IMR-90 (cell line): ENCODE data around the gene ALPK3. TPM values are rescaled to one million over a fixed set of nuclear protein-coding genes. Genes with fewer than 3 reads are reported as not detected.

ENCODE experiments used
- ATAC-seq: fragments of 200-7000 bp; cut with Tn5 transposase; 2 replicates; pipeline ENCODE4 v1.9.1; 2020; ENCODE audit warnings: low read depth, mild to moderate bottlenecking, moderate library complexity
- BruUV-seq: library from RNA; stranded (reverse); fragments of 400-500 nt; replicated peaks from 2 replicates; lab custom pipeline; 2021; lab: Mats Ljungman, UMichigan
- CTCF ChIA-PET: fragments of 300-600 bp; formaldehyde crosslinking; extraction: SDS; loops from one replicate; lab custom pipeline; 2021; ENCODE audit warnings: antibody characterized with exemption; lab: Yijun Ruan, JAX
- POLR2A ChIA-PET: fragments of 300-600 bp; sonication (Branson Sonifier 250); formaldehyde crosslinking; loops from one replicate; lab custom pipeline; 2022; ENCODE audit warnings: antibody characterized with exemption; ENCODE audit not compliant: unreplicated experiment; lab: Charles Lee
- DNase-seq: peaks from one replicate; pipeline ENCODE4 v3.0.0; 2013
- H2AFZ ChIP-seq: replicated peaks from 2 replicates; pipeline ENCODE3; 2013; ENCODE audit warnings: low read length, mild to moderate bottlenecking; ENCODE audit not compliant: poor library complexity
- H2AK5ac ChIP-seq: 2 replicates; pipeline ENCODE4 v1.6.1; 2013; ENCODE audit warnings: low read depth, low read length, inconsistent platforms
- H2AK9ac ChIP-seq: replicated peaks from 2 replicates; pipeline ENCODE3; 2013; ENCODE audit warnings: mild to moderate bottlenecking, low read depth, low read length, moderate library complexity; ENCODE audit not compliant: poor library complexity
- H2BK120ac ChIP-seq: 2 replicates; pipeline ENCODE4 v1.6.1; 2013; ENCODE audit warnings: low read depth, low read length, inconsistent platforms
- H2BK15ac ChIP-seq: 3 replicates; pipeline ENCODE4 v1.6.1; 2013; ENCODE audit warnings: low read depth, low read length, inconsistent platforms
- H2BK20ac ChIP-seq: 2 replicates; pipeline ENCODE4 v1.6.1; 2013; ENCODE audit warnings: low read depth, mild to moderate bottlenecking, inconsistent platforms, low read length, moderate library complexity
- H2BK5ac ChIP-seq: 2 replicates; pipeline ENCODE4 v1.6.1; 2013; ENCODE audit warnings: mild to moderate bottlenecking, low read depth, low read length, inconsistent platforms; ENCODE audit not compliant: poor library complexity, severe bottlenecking
- H3K14ac ChIP-seq: replicated peaks from 2 replicates; pipeline ENCODE4 v1.6.1; 2013; ENCODE audit warnings: low read depth, low read length, inconsistent platforms
- H3K18ac ChIP-seq: 2 replicates; pipeline ENCODE4 v1.6.1; 2013; ENCODE audit warnings: low read depth, low read length, control low read depth
- H3K23ac ChIP-seq: 2 replicates; pipeline ENCODE4 v1.6.1; 2013; ENCODE audit warnings: low read depth, low read length, inconsistent platforms
- H3K27ac ChIP-seq: 2 replicates; pipeline ENCODE4 v1.5.1; 2013; ENCODE audit warnings: mild to moderate bottlenecking, control low read depth, low read length; ENCODE audit not compliant: insufficient read depth
- H3K27me3 ChIP-seq: 2 replicates; pipeline ENCODE4 v1.6.1; 2013; ENCODE audit warnings: low read length; ENCODE audit not compliant: control insufficient read depth, insufficient read depth
- H3K36me3 ChIP-seq: 2 replicates; pipeline ENCODE4 v1.6.1; 2013; ENCODE audit warnings: low read length, mixed read lengths; ENCODE audit not compliant: control insufficient read depth, insufficient read depth
- H3K4ac ChIP-seq: 2 replicates; pipeline ENCODE4 v1.6.1; 2013; ENCODE audit warnings: low read depth, low read length, inconsistent platforms
- H3K4me1 ChIP-seq: 2 replicates; pipeline ENCODE4 v1.6.1; 2013; ENCODE audit warnings: low read length, mixed read lengths; ENCODE audit not compliant: control insufficient read depth, insufficient read depth
- H3K4me2 ChIP-seq: 2 replicates; pipeline ENCODE4 v1.6.1; 2013; ENCODE audit warnings: low read depth, mild to moderate bottlenecking, control low read depth, low read length, moderate library complexity
- H3K4me3 ChIP-seq: 2 replicates; pipeline ENCODE4 v1.5.1; 2013; ENCODE audit warnings: low read depth, mild to moderate bottlenecking, control low read depth, low read length, moderate library complexity; ENCODE audit not compliant: insufficient read depth
- H3K56ac ChIP-seq: 2 replicates; pipeline ENCODE4 v1.6.1; 2013; ENCODE audit warnings: low read length, inconsistent platforms; ENCODE audit not compliant: insufficient read depth; ENCODE audit errors: extremely low read depth
- H3K79me1 ChIP-seq, 2 experiments: 2 replicates each; pipeline ENCODE4 v1.6.1; 2013; ENCODE audit warnings: low read length in 2 of 2, inconsistent platforms in 1 of 2, low read depth in 1 of 2
- H3K9ac ChIP-seq: 2 replicates; pipeline ENCODE4 v1.6.1; 2013; ENCODE audit warnings: low read depth, low read length, control low read depth
- H3K9me1 ChIP-seq: 2 replicates; pipeline ENCODE4 v1.6.1; 2013; ENCODE audit warnings: low read length, inconsistent platforms; ENCODE audit not compliant: insufficient read depth
- H3K9me3 ChIP-seq: 2 replicates; pipeline ENCODE4 v1.6.1; 2013; ENCODE audit warnings: low read length; ENCODE audit not compliant: control insufficient read depth, insufficient read depth
- H4K20me1 ChIP-seq: 2 replicates; pipeline ENCODE4 v1.6.1; 2013; ENCODE audit warnings: low read length, inconsistent platforms; ENCODE audit not compliant: insufficient read depth
- H4K5ac ChIP-seq: 2 replicates; pipeline ENCODE4 v1.6.1; 2013; ENCODE audit warnings: mild to moderate bottlenecking, low read depth, low read length, control low read depth
- H4K8ac ChIP-seq, 2 experiments: 2 replicates each; pipeline ENCODE4 v1.6.1; 2013; ENCODE audit warnings: low read depth in 2 of 2, low read length in 2 of 2, control low read depth in 1 of 2, inconsistent platforms in 1 of 2
- H4K91ac ChIP-seq: 2 replicates; pipeline ENCODE4 v1.6.1; 2013; ENCODE audit warnings: low read depth, low read length, inconsistent platforms; ENCODE audit not compliant: insufficient read depth
- NFE2L2 ChIP-seq: fragments of 150-350 bp; IDR thresholded peaks from 2 replicates; pipeline ENCODE4 v1.6.1; 2016; ENCODE audit warnings: low read depth, mild to moderate bottlenecking, low read length
- RFX5 ChIP-seq: IDR thresholded peaks from 2 replicates; pipeline ENCODE4 v1.8.0; 2012; ENCODE audit warnings: low read depth, mild to moderate bottlenecking, low read length, moderate library complexity
- WGBS, 2 experiments: methylation state at CpG; one replicate each; pipeline versions ENCODE4 v1.1.5 to v1.1.7; 2013; ENCODE audit warnings: missing lambda C conversion rate in 2 of 2; ENCODE audit not compliant: insufficient read length in 1 of 2; ENCODE audit errors: extremely low coverage in 2 of 2; 5-methylcytosine and 5-hydroxymethylcytosine counted together
- dilution Hi-C: fragments of 300-500 bp; cut with HindIII; formaldehyde crosslinking; loops from one replicate; pipeline ENCODE4 v1.14.3; 2018; ENCODE audit warnings: low sequenced_read_pairs; ENCODE audit not compliant: unreplicated experiment
- in situ Hi-C: fragments of 300-500 bp; cut with MboI; formaldehyde crosslinking; loops from 3 replicates; pipeline ENCODE4 v1.14.3; 2019; ENCODE audit warnings: low sequenced_read_pairs, inconsistent platforms, mixed read lengths
- intact Hi-C: fragments of 100-400 bp; cut with micrococcal nuclease; formaldehyde crosslinking; loops from 2 replicates; pipeline ENCODE4 v1.10.0; 2022
- polyA plus RNA-seq, 3 experiments: library from polyadenylated mRNA; depleted of rRNA; stranded (reverse); fragments of >200 nt; gene quantifications; 2 replicates each; pipeline ENCODE4 v1.2.3, GENCODE V29; 2012; ENCODE audit warnings: low replicate concordance in 1 of 3
- total RNA-seq: library from RNA; depleted of rRNA; stranded (reverse); fragments of >200 nt; gene quantifications from 2 replicates; pipeline ENCODE4 v1.2.3, GENCODE V29; 2012

ALPK3 gene
- total and polyA plus RNA-seq, 2 of the 4 experiments (the other 2 are of a cell fraction): under 0.01 to 0.26 TPM

DNA sequence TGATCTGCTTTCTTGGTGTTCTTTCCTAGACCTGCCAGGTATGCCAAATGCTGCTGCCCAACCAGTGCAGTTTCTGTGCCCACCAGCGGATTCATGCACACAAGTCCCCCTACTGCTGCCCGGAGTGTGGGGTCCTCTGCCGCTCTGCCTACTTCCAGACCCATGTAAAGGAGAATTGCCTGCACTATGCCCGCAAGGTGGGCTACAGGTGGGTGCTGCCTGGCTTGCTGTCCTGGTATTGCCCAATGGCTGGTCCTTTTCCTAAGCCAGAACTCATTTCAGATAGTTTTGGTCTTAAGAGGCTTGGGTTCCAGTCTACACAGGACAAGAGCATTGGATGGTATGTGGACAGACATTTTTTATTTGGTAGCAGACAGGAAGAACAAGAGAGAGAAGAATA, 26.5 kb upstream of the ALPK3 start:
- Histone ChIP-seq H3K14ac (no peak overlapping the region), H3K36me3 (peaks cover 15% of the 10 kb centered on the region), H3K27me3 (no peaks in the 10 kb centered on the region), H4K91ac (no peak overlapping the region), H3K27ac (no peak overlapping the region), H3K9me1 (peaks cover 19% of the 10 kb centered on the region), H3K18ac (no peak overlapping the region), H4K20me1 (peaks cover 42% of the 10 kb centered on the region), H2AK5ac (no peak overlapping the region), H2BK5ac (no peak overlapping the region), H4K8ac (no peak overlapping the region), H3K56ac (no peak overlapping the region), H3K4me2 (no peak overlapping the region), H3K9me3 (no peaks in the 10 kb centered on the region), H2BK15ac (no peak overlapping the region), H3K4ac (no peak overlapping the region), H3K4me1 (peaks cover 4% of the 10 kb centered on the region), H2BK120ac (no peak overlapping the region), H3K79me1 (peaks cover 28 to 68% of the 10 kb centered on the region in 2 experiments), H3K23ac (no peak overlapping the region), H2BK20ac (no peak overlapping the region), H2AK9ac (no peak overlapping the region), H3K4me3 (no peak overlapping the region), H2AFZ (no peak overlapping the region), H4K5ac (no peak overlapping the region), H3K9ac (no peak overlapping the region)
- intact Hi-C loops (no loop called here), dilution Hi-C loops (no loop called here), in situ Hi-C loops (no loop called here)
- ATAC-seq (no peak), DNase-seq (no peak)
- POLR2A ChIA-PET: no interaction called here
- CTCF ChIA-PET: no interaction called here
- no TSS peak for BruUV-seq
- 100% methylated on average over 2 of the region's 4 CpGs; no CpG with 5 or more reads in 1 of the 2 experiments for WGBS, 2 experiments
- TF ChIP-seq RFX5: no peak
- TF ChIP-seq NFE2L2: no peak
